AG10803 (cell line): ENCODE data around the gene PMAIP1.

Experiments used
- DNase-seq: peaks from one replicate; pipeline ENCODE4 v3.0.0; 2010; ENCODE audit warnings: low read depth
- H3K4me3 ChIP-seq: 2 replicates; pipeline ENCODE4 v1.5.1; 2011; ENCODE audit warnings: mild to moderate bottlenecking, low read length, control low read depth
- TF ChIP-seq, protein P1 (sequence below): conservative IDR thresholded peaks from 2 replicates; pipeline ENCODE4 v1.5.1; 2011; ENCODE audit warnings: mild to moderate bottlenecking, low read length, control low read depth, inconsistent platforms

The PMAIP1 gene

DNA sequence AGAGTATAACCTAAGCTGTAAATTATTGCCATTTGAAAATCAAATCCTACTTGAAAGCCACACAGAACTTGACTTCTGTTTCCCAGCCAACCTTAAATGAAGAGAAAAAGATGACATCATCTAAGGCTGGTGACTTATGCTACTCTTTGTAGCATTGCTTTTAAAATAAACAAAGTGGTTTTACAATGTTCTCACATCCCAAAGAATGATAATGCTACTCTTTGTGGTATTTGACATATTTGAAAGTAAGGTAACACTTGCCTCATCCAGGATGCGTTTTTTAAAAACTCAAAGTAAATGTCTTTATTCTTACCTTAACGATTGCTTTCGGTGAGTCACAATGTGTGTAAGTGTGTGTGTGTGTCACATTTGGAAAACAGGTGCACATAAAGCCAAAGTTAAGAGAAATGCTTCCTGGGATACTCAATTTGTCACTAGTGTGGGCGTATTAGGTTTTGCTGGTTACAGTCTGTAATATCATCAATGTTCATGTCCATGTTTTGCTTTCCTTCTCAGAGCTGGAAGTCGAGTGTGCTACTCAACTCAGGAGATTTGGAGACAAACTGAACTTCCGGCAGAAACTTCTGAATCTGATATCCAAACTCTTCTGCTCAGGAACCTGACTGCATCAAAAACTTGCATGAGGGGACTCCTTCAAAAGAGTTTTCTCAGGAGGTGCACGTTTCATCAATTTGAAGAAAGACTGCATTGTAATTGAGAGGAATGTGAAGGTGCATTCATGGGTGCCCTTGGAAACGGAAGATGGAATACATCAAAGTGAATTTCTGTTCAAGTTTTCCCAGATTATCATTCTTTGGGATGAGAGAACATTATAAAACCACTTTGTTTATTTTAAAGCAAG lies 2.6 kb downstream of the PMAIP1 start:
- TF ChIP-seq, protein P1, sequence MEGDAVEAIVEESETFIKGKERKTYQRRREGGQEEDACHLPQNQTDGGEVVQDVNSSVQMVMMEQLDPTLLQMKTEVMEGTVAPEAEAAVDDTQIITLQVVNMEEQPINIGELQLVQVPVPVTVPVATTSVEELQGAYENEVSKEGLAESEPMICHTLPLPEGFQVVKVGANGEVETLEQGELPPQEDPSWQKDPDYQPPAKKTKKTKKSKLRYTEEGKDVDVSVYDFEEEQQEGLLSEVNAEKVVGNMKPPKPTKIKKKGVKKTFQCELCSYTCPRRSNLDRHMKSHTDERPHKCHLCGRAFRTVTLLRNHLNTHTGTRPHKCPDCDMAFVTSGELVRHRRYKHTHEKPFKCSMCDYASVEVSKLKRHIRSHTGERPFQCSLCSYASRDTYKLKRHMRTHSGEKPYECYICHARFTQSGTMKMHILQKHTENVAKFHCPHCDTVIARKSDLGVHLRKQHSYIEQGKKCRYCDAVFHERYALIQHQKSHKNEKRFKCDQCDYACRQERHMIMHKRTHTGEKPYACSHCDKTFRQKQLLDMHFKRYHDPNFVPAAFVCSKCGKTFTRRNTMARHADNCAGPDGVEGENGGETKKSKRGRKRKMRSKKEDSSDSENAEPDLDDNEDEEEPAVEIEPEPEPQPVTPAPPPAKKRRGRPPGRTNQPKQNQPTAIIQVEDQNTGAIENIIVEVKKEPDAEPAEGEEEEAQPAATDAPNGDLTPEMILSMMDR, result no peak
- peak; percentile 46 for DNase-seq
- no peak overlapping the region; the same call in 1 of the 2 replicates for H3K4me3 ChIP-seq

DNA sequence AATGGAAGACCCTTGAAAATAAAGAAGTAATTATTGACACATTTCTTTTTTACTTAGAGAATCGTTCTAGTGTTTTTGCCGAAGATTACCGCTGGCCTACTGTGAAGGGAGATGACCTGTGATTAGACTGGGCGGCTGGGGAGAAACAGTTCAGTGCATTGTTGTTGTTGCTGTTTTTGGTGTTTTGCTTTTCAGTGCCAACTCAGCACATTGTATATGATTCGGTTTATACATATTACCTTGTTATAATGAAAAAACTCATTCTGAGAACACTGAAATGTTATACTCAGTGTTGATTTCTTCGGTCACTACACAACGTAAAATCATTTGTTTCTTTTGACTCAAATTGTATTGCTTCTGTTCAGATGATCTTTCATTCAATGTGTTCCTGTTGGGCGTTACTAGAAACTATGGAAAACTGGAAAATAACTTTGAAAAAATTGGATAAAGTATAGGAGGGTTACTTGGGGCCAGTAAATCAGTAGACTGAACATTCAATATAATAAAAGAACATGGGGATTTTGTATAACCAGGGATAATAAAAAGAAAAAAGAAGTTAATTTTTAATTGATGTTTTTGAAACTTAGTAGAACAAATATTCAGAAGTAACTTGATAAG lies 3.3 kb downstream of the PMAIP1 start:
- no peak overlapping the region for H3K4me3 ChIP-seq
- no peak for DNase-seq

DNA sequence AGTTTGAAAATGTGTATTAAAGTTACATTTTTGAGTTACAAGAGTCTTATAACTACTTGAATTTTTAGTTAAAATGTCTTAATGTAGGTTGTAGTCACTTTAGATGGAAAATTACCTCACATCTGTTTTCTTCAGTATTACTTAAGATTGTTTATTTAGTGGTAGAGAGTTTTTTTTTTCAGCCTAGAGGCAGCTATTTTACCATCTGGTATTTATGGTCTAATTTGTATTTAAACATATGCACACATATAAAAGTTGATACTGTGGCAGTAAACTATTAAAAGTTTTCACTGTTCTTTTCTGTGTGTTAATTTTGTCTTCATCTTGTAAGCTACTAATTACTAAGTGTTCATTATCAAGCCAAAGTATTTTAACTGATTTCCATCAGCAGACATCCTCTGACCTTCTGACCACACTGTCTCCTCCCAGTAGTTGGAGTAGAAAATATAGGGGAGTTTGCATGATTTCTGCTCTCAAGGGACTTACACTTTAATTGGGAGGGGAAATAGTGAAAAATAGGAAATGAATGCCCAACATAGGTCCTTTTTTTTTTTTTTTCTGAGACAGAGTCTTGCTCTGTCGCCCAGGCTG lies 4.3 kb downstream of the PMAIP1 start:
- no peak overlapping the region for H3K4me3 ChIP-seq
- TF ChIP-seq, protein P1, result no peak
- DNase-seq, result peak; percentile 25

More for the DNA sequence above, 3.3 kb downstream of the PMAIP1 start:
- TF ChIP-seq, protein P1, result no peak

DNA sequence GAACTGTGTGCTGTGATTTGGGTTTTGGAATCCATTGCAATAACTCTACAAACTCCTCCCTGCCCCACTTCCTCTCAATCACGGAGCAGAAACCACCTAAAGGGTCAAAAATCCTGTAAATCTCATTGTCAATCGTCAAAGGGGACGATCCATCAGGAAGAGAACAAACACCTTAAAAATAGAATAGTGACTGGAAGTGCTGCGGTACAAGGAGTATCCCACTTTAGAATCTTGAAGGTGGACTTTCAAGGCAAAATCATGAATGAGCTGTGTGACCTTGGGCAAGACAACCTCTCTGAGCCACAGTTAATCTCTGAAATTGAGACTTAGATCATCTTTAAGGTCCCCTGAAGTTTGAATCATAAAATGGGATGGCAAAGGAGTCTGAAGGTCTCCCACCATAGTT lies 5.9 kb downstream of the PMAIP1 start:
- DNase-seq, result no peak
- TF ChIP-seq, protein P1, result no peak
- no peak overlapping the region for H3K4me3 ChIP-seq

DNA sequence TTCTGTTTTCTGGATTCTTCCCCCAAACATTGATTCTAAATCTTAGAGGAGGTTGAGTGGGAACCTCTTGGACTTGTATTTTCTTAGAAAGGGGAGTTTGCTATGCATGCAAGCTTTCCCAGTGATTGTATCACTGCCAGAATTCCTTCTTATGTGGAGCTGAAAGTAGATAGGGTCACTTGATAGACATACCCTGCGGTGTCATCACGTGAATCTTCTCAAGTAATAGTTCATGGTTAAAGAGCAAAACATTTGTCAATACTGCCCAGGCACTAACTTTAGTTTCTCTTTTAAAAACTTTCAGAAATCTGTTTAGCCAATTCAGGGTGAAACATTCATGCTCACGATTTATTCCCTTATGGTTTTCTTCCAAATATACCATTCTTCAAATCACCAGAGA lies 6.4 kb downstream of the PMAIP1 start:
- DNase-seq, result no peak
- TF ChIP-seq, protein P1, result no peak
- no peak overlapping the region for H3K4me3 ChIP-seq

DNA sequence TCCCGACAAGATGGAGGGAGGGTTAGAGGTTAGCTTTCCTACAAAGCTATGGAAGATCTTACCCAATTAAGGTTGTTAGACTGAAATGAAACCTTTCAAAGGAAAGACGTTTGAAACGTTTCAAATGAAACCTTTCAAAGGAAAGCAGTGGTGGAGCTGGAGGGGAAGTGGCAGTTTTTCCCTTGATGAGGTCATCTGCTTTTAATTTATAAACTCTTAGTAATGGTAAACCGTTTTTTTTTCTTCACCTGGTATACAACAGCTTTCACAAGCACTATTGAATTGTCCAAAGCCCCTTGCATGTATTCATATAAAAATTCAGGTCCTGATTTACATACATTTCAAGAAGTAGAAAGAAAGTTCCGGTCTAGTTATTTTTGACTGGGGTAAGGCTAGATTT lies 7.4 kb downstream of the PMAIP1 start:
- peak; percentile 8 for DNase-seq
- H3K4me3 ChIP-seq, result no peak overlapping the region
- TF ChIP-seq, protein P1, result no peak

DNA sequence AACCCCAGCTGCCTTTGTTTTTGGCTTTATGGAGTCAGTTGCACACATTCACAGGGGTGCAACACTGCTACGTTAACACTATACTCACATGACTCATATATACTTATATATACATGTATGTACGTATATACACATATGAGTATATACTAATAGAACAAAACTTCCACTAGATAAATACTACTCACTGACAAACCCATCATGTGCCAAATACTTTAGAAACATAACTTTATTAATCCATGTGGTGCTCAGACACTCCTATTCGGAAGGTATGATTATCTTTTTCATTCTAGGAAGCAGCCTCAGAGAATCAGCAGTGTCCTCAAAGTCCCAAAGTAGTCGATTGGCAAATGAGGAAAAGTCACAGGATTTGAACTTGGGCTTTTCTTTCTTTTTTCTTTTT lies 7.9 kb downstream of the PMAIP1 start:
- H3K4me3 ChIP-seq, result no peak overlapping the region
- TF ChIP-seq, protein P1, result no peak
- no peak for DNase-seq
